GM12878 (cell line): ENCODE results near the gene LTN1. TPM values are rescaled to one million over a fixed set of nuclear protein-coding genes. Genes with fewer than 3 reads are reported as not detected.

Experiments
- ATAC-seq: fragments of 200-7000 bp; cut with Tn5 transposase; 3 replicates; pipeline ENCODE4 v1.9.1; 2020; ENCODE audit warnings: mild to moderate bottlenecking, moderate library complexity
- BruUV-seq: library from RNA; stranded (reverse); fragments of 400-500 nt; replicated peaks from 2 replicates; lab custom pipeline; 2021; lab: Mats Ljungman, UMichigan
- CTCF ChIA-PET: fragments of 300-600 bp; sonication (Branson Sonifier 250); formaldehyde crosslinking; extraction: SDS; loops from one replicate; lab custom pipeline; 2021; ENCODE audit warnings: inconsistent platforms; lab: Yijun Ruan, JAX
- POLR2A ChIA-PET: fragments of 350-600 bp; formaldehyde crosslinking; extraction: SDS; loops from one replicate; lab custom pipeline; 2021; ENCODE audit warnings: inconsistent platforms; lab: Charles Lee
- RAD21 ChIA-PET: fragments of 300-600 bp; sonication (Branson Sonifier 250); formaldehyde crosslinking; loops from one replicate; lab custom pipeline; 2023; ENCODE audit warnings: antibody characterized with exemption; ENCODE audit not compliant: unreplicated experiment; lab: Charles Lee
- SMC1A ChIA-PET: fragments of 300-600 bp; sonication (Branson Sonifier 250); formaldehyde crosslinking; loops from one replicate; lab custom pipeline; 2023; ENCODE audit not compliant: unreplicated experiment, uncharacterized antibody; lab: Charles Lee
- DNase-seq: peaks from one replicate; pipeline ENCODE4 v3.0.0-alpha.2; 2011; ENCODE audit warnings: low read depth, low spot score
- FAIRE-seq: peaks from 3 replicates; lab custom pipeline; 2011; peaks lifted over from hg19 to GRCh38; lab: Jason Lieb, UNC
- H2AFZ ChIP-seq: 2 replicates; pipeline ENCODE4 v1.6.0; 2011; ENCODE audit warnings: low read depth, low read length, control low read depth; ENCODE audit not compliant: control insufficient read depth
- H3K27ac ChIP-seq: 2 replicates; pipeline ENCODE4 v1.5.1; 2011; ENCODE audit warnings: control low read depth; ENCODE audit not compliant: control insufficient read depth, insufficient read depth
- H3K27me3 ChIP-seq, 2 experiments: replicated peaks in 1 of 2; 2 replicates each; pipeline versions ENCODE4 v1.6.0 to v1.6.1; 2011; ENCODE audit warnings: low read length in 1 of 2; ENCODE audit not compliant: control insufficient read depth in 2 of 2, insufficient read depth in 2 of 2
- H3K36me3 ChIP-seq, 2 experiments: 2 replicates each; pipeline ENCODE4 v1.5.1; 2011; ENCODE audit warnings: low read length in 1 of 2; ENCODE audit not compliant: control insufficient read depth in 2 of 2, insufficient read depth in 2 of 2
- H3K4me1 ChIP-seq: 2 replicates; pipeline ENCODE4 v1.6.1; 2011; ENCODE audit warnings: mild to moderate bottlenecking, low read length, moderate library complexity, mixed read lengths; ENCODE audit not compliant: control insufficient read depth, insufficient read depth
- H3K4me2 ChIP-seq: 2 replicates; pipeline ENCODE4 v1.6.0; 2011; ENCODE audit warnings: control low read depth; ENCODE audit not compliant: control insufficient read depth, insufficient read depth
- H3K4me3 ChIP-seq: fragments of 200-600 bp; sonication (generic); 2 replicates; pipeline ENCODE4 v1.5.1; 2016
- H3K79me2 ChIP-seq: 2 replicates; pipeline ENCODE4 v1.6.0; 2011; ENCODE audit warnings: low read length; ENCODE audit not compliant: control insufficient read depth, insufficient read depth
- H3K9ac ChIP-seq: 2 replicates; pipeline ENCODE4 v1.8.0; 2011; ENCODE audit warnings: low read length, control low read depth, mixed read lengths; ENCODE audit not compliant: control insufficient read depth, insufficient read depth
- H3K9me3 ChIP-seq: replicated peaks from 3 replicates; pipeline ENCODE4 v1.5.1; 2011; ENCODE audit warnings: mild to moderate bottlenecking, low read length; ENCODE audit not compliant: control insufficient read depth, insufficient read depth
- H4K20me1 ChIP-seq: 2 replicates; pipeline ENCODE4 v1.6.0; 2011; ENCODE audit not compliant: control insufficient read depth, insufficient read depth
- CREM ChIP-seq: IDR thresholded peaks from 2 replicates; pipeline ENCODE4 v1.6.1; 2014; ENCODE audit warnings: antibody characterized with exemption, low read depth
- HCFC1 ChIP-seq: fragments of 150-350 bp; IDR thresholded peaks from 2 replicates; pipeline ENCODE4 v1.6.1; 2014; ENCODE audit warnings: low read length
- MYC ChIP-seq: IDR thresholded peaks from 2 replicates; pipeline ENCODE4 v1.6.1; 2011; ENCODE audit warnings: mild to moderate bottlenecking, low read length, moderate library complexity, inconsistent platforms; ENCODE audit not compliant: insufficient read depth, insufficient replicate concordance, insufficient read length, severe bottlenecking
- NRF1 ChIP-seq: conservative IDR thresholded peaks from 2 replicates; pipeline ENCODE4 v1.6.1; 2011; ENCODE audit warnings: mild to moderate bottlenecking, low read depth, low read length, improper control_type of control experiment
- RELA ChIP-seq: fragments of 450-650 bp; IDR thresholded peaks from 2 replicates; pipeline ENCODE4 v1.8.0; 2014; ENCODE audit warnings: borderline replicate concordance; ENCODE audit not compliant: partially characterized antibody
- RUNX3 ChIP-seq: IDR thresholded peaks from 2 replicates; pipeline ENCODE4 v1.6.1; 2012; ENCODE audit warnings: low read length, inconsistent platforms
- SMAD5 ChIP-seq: IDR thresholded peaks from 2 replicates; pipeline ENCODE4 v1.6.1; 2016; ENCODE audit warnings: antibody characterized with exemption, low read depth
- SRF ChIP-seq, 2 experiments: IDR thresholded peaks; 2 replicates each; pipeline ENCODE4 v1.6.1; 2011; ENCODE audit warnings: low read depth in 2 of 2, low read length in 2 of 2, mild to moderate bottlenecking in 1 of 2, moderate library complexity in 1 of 2
- TARDBP ChIP-seq: IDR thresholded peaks from 2 replicates; pipeline ENCODE4 v1.6.1; 2016; ENCODE audit warnings: borderline replicate concordance
- ZNF384 ChIP-seq: IDR thresholded peaks from 2 replicates; pipeline ENCODE4 v1.6.1; 2012; ENCODE audit warnings: low read depth, mild to moderate bottlenecking, low read length, improper control_type of control experiment, borderline replicate concordance
- WGBS: methylation state at CpG from one replicate; pipeline ENCODE4 v1.1.6; 2016; ENCODE audit warnings: low lambda C conversion rate; ENCODE audit not compliant: insufficient replicate concordance, insufficient coverage; ENCODE audit errors: missing lambda C conversion rate; 5-methylcytosine and 5-hydroxymethylcytosine counted together
- in situ Hi-C: fragments of 300-500 bp; cut with MboI; formaldehyde crosslinking; loops from 9 replicates; pipeline ENCODE4 v1.14.3; 2018; ENCODE audit warnings: mixed read lengths
- intact Hi-C: fragments of 100-400 bp; cut with micrococcal nuclease; formaldehyde crosslinking; loops from one replicate; pipeline ENCODE4 v1.14.2; 2022; ENCODE audit not compliant: unreplicated experiment
- polyA plus RNA-seq, 11 experiments: library from polyadenylated mRNA; depleted of rRNA in 4 of 11; unstranded in 6 of 11; stranded (reverse) in 5 of 11; fragments of >200 nt; fragmentation: Nextera tagmentation in 4 of 11; fragmentation: Illumina TruSeq in 1 of 11; extraction: Ambion mirVana in 4 of 11; extraction: Trizol in 1 of 11; gene quantifications; 1 replicate in 1 of 11; 2 replicates in 10 of 11; pipeline versions ENCODE4 v1.2.1 to v1.2.3, GENCODE V29; 2011 to 2016; ENCODE audit warnings: inconsistent platforms in 2 of 11, missing spikeins in 2 of 11, low read depth in 1 of 11
- total RNA-seq, 4 experiments: library from RNA; depleted of rRNA in 3 of 4; stranded (reverse); fragments of >200 nt in 3 of 4; fragmentation: Illumina TruSeq in 1 of 4; extraction: Trizol in 1 of 4; gene quantifications; 2 replicates each; pipeline versions ENCODE4 v1.2.1 to v1.2.3, GENCODE V29; 2013 to 2021
- TF ChIP-seq, protein P1 (sequence below): fragments of 450-650 bp; IDR thresholded peaks from 2 replicates; pipeline ENCODE4 v1.6.1; 2016; ENCODE audit warnings: mild to moderate bottlenecking
- TF ChIP-seq, protein P2 (sequence below): fragments of 450-650 bp; IDR thresholded peaks from 2 replicates; pipeline ENCODE4 v1.6.1; 2017; ENCODE audit warnings: mild to moderate bottlenecking, moderate library complexity
- TF ChIP-seq, protein P3 (sequence below): fragments of 450-650 bp; formaldehyde crosslinking; IDR thresholded peaks from 2 replicates; pipeline ENCODE4 v1.4.0; 2022; ENCODE audit warnings: mild to moderate bottlenecking, moderate library complexity

LTN1 gene
- total and polyA plus RNA-seq, 10 of the 15 experiments (the other 5 are each of a cell fraction or from before 2014, with no cell fraction given) = 3.5 to 17.3 (median 12.3) TPM

DNA sequence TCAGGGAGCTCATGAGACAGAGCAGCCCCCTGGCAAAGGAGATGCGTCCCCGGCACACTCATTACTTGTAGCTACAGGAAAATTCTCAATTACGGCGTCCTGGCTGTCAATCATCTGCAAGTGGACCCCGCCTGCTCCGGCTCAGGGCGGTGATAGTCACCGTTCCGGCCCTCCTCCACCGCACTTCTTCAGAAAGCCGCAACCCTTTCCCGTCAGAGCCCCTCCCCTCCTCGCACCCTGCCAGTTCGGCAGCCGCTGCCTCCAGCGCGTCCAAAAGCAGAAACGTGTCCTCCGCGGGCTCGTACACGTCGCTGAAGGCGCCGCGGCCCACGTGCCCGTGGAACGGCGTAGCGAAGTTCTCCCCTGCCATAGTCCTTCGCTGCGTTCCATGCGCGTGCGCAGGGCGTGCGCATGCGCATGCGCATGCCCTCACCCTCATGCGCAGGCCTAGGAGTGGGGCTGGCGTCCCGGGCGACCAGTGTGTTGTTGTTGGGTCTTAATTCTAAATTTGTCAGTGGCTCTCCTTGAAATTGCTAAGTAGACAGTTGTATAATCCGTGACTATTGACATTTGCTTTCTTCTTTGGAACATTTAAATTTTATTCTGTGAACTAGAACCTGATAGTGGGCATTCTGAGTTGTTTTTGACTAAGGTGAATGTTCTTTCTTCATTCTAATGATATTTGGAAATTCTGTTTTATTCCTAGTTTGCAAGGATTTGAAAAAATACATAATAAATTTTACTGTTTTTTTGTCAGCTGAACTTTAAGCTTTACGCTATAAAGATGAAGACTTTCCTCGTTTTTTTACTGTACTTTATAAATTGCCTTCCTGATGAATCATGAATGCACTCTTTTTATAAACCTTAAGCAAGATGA is 107.5 kb downstream of the LTN1 start:
- Histone ChIP-seq H3K79me2 (no peaks in the 10 kb centered on the region), H2AFZ (peak overlapping the region; percentile 68), H3K9me3 (no peaks in the 10 kb centered on the region), H3K4me2 (peak overlapping the region; percentile 90), H3K9ac (peak overlapping the region; percentile 70), H3K27me3 (no peaks in the 10 kb centered on the region), H4K20me1 (no peaks in the 10 kb centered on the region), H3K36me3 (no peaks in the 10 kb centered on the region), H3K4me3 (peak overlapping the region; percentile 79), H3K27ac (peak overlapping the region; percentile 88), H3K4me1 (no peaks in the 10 kb centered on the region)
- SMC1A ChIA-PET = interaction anchor here (0.6 to 1.8 kb wide), 3 partner anchors 54 to 371 kb away, joined by 4 to 5 read pairs (median 4); no protein-coding TSS in a partner anchor
- WGBS = 5% methylated on average over 47 of the region's 47 CpGs
- ATAC-seq (peak; percentile 96), DNase-seq (peak; percentile 89), FAIRE-seq (peak; percentile 86)
- CTCF ChIA-PET = interaction anchor here (0.6 to 1.7 kb wide), 7 partner anchors 12 to 182 kb away, joined by 3 to 5 read pairs (median 3); no protein-coding TSS in a partner anchor
- POLR2A ChIA-PET = interaction anchor here (0.7 to 1.4 kb wide), 3 partner anchors 27 to 413 kb away, joined by 3 to 7 read pairs (median 4); partner anchors contain the start of gene RWDD2B
- TSS peak; percentile 88 for BruUV-seq
- intact Hi-C loops = no loop called here
- RAD21 ChIA-PET = interaction anchor here (1.3 kb wide), 1 partner anchor 140 kb away, joined by 4 read pairs; no protein-coding TSS in a partner anchor
- in situ Hi-C loops = no loop called here
- TF ChIP-seq, protein P1, sequence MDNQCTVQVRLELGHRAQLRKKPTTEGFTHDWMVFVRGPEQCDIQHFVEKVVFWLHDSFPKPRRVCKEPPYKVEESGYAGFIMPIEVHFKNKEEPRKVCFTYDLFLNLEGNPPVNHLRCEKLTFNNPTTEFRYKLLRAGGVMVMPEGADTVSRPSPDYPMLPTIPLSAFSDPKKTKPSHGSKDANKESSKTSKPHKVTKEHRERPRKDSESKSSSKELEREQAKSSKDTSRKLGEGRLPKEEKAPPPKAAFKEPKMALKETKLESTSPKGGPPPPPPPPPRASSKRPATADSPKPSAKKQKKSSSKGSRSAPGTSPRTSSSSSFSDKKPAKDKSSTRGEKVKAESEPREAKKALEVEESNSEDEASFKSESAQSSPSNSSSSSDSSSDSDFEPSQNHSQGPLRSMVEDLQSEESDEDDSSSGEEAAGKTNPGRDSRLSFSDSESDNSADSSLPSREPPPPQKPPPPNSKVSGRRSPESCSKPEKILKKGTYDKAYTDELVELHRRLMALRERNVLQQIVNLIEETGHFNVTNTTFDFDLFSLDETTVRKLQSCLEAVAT = 0 out of 2 replicates have a peak, but pooled peaks have one; percentile 45
- TF ChIP-seq TARDBP (peak; percentile 80; the same call in 1 of the 2 replicates), SMAD5 (peak; percentile 78; the same call in 1 of the 2 replicates), SRF (IDR thresholded peaks at IDR 0.05; ENCODE audit: low read depth in 2 of 2, low read length in 2 of 2) (no peak), HCFC1 (peak; percentile 27; the same call in 1 of the 2 replicates), CREM (peak; percentile 80), RUNX3 (peak; percentile 58), RELA (peak; percentile 85), NRF1 (peak; percentile 100), ZNF384 (no peak), MYC (peak; percentile 87)
- TF ChIP-seq, protein P2, sequence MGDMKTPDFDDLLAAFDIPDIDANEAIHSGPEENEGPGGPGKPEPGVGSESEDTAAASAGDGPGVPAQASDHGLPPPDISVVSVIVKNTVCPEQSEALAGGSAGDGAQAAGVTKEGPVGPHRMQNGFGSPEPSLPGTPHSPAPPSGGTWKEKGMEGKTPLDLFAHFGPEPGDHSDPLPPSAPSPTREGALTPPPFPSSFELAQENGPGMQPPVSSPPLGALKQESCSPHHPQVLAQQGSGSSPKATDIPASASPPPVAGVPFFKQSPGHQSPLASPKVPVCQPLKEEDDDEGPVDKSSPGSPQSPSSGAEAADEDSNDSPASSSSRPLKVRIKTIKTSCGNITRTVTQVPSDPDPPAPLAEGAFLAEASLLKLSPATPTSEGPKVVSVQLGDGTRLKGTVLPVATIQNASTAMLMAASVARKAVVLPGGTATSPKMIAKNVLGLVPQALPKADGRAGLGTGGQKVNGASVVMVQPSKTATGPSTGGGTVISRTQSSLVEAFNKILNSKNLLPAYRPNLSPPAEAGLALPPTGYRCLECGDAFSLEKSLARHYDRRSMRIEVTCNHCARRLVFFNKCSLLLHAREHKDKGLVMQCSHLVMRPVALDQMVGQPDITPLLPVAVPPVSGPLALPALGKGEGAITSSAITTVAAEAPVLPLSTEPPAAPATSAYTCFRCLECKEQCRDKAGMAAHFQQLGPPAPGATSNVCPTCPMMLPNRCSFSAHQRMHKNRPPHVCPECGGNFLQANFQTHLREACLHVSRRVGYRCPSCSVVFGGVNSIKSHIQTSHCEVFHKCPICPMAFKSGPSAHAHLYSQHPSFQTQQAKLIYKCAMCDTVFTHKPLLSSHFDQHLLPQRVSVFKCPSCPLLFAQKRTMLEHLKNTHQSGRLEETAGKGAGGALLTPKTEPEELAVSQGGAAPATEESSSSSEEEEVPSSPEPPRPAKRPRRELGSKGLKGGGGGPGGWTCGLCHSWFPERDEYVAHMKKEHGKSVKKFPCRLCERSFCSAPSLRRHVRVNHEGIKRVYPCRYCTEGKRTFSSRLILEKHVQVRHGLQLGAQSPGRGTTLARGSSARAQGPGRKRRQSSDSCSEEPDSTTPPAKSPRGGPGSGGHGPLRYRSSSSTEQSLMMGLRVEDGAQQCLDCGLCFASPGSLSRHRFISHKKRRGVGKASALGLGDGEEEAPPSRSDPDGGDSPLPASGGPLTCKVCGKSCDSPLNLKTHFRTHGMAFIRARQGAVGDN = peak; percentile 100
- TF ChIP-seq, protein P3, sequence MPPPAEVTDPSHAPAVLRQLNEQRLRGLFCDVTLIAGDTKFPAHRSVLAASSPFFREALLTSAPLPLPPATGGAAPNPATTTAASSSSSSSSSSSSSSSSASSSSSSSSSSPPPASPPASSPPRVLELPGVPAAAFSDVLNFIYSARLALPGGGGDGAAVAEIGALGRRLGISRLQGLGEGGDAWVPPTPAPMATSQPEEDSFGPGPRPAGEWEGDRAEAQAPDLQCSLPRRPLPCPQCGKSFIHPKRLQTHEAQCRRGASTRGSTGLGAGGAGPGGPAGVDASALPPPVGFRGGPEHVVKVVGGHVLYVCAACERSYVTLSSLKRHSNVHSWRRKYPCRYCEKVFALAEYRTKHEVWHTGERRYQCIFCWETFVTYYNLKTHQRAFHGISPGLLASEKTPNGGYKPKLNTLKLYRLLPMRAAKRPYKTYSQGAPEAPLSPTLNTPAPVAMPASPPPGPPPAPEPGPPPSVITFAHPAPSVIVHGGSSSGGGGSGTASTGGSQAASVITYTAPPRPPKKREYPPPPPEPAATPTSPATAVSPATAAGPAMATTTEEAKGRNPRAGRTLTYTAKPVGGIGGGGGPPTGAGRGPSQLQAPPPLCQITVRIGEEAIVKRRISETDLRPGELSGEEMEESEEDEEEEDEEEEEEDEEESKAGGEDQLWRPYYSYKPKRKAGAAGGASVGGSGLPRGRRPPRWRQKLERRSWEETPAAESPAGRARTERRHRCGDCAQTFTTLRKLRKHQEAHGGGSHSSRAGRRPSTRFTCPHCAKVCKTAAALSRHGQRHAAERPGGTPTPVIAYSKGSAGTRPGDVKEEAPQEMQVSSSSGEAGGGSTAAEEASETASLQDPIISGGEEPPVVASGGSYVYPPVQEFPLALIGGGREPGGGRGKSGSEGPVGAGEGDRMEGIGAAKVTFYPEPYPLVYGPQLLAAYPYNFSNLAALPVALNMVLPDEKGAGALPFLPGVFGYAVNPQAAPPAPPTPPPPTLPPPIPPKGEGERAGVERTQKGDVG = no peak
